NCI-H69 (cell line): ENCODE results near the gene ANAPC2.

Experiments
- DNase-seq: peaks from one replicate; lab custom pipeline; 2025; lab: John Stamatoyannopoulos, UW

ANAPC2 gene

DNA sequence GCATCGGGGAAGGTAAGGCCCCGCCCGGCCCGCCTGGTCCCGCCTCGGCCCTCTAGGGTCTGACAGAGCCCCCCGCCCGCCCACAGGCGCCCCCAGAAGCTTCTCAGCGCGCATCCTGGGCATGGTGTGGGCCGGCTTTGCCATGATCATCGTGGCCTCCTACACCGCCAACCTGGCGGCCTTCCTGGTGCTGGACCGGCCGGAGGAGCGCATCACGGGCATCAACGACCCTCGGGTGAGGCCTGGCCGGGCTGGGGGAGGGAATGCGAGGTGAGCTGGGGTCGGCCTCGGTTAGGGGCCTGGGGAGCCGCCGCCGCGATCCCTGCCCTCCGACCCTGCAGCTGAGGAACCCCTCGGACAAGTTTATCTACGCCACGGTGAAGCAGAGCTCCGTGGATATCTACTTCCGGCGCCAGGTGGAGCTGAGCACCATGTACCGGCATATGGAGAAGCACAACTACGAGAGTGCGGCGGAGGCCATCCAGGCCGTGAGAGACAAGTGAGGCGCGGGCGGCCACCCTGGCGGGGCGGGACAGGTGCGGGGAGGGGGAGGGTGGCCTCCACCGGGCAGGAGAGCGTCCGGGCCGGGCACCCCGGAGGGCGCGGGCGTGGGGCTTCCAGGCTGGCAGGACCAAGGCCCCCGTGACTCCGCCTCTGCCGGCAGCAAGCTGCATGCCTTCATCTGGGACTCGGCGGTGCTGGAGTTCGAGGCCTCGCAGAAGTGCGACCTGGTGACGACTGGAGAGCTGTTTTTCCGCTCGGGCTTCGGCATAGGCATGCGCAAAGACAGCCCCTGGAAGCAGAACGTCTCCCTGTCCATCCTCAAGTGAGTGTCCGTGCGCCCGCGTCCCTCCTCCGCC lies 25.6 kb downstream of the ANAPC2 start:
- peak; percentile 74 for DNase-seq

DNA sequence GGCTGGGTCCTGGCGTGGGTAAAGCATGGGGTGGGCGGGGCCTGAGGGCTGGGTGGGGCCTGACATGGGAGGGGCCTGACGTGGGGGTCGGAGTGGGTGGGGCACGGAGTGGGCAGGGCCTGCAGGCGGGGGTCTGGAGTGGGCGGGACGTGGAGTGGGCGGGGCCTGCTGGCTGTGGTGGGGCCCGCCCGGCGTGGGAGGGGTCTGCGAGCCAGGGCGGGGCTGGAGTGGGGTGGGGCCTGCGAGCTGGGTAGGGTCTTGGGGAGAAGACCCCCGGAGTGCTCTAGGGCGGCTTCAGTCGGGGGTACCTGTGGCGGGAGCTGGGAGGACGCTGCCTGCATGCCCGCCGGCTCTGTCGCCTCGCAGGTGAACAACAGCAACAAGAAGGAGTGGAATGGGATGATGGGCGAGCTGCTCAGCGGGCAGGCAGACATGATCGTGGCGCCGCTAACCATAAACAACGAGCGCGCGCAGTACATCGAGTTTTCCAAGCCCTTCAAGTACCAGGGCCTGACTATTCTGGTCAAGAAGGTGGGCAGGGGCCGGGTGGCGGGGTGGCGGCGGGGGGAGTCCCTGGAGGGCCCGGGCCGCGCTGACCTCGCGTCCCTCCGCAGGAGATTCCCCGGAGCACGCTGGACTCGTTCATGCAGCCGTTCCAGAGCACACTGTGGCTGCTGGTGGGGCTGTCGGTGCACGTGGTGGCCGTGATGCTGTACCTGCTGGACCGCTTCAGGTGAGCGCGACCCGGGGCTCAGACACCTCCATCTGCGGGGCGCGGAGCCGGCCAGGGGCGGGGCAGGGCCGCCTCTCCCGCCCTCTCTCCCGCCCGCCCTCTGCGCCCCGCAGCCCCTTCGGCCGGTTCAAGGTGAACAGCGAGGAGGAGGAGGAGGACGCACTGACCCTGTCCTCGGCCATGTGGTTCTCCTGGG lies 26.5 kb downstream of the ANAPC2 start:
- peak; percentile 83 for DNase-seq

DNA sequence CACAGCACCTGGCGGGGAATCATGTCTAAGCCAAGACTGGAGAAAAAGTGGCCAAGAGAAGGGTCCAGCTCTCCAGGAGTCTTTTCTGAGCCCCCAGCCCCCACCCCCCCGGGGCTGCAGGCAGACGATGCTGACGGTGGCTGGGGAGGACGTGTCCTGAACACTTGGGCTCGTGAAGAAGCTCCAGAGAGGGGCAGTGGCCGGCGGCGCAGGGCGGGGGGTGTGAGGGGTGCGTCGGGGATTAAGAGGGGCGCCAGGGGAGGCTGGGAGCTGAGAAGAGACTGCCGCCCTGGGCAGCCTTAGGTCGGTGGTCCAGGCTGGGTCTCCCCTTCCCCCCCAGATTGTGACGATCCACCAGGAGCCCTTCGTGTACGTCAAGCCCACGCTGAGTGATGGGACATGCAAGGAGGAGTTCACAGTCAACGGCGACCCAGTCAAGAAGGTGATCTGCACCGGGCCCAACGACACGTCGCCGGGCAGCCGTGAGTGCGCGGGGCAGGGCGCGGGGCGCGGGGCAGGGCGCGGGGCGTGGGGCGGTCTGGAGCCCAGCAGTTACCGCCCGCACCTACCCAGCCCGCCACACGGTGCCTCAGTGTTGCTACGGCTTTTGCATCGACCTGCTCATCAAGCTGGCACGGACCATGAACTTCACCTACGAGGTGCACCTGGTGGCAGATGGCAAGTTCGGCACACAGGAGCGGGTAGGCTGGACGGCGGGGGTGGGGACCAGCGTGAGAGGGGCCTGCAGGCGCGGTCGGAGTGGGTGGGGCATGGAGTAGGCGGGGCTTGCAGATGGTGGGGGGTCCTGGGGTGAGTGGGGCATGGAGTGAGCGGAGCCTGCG lies 27.4 kb downstream of the ANAPC2 start:
- DNase-seq = peak; percentile 93

DNA sequence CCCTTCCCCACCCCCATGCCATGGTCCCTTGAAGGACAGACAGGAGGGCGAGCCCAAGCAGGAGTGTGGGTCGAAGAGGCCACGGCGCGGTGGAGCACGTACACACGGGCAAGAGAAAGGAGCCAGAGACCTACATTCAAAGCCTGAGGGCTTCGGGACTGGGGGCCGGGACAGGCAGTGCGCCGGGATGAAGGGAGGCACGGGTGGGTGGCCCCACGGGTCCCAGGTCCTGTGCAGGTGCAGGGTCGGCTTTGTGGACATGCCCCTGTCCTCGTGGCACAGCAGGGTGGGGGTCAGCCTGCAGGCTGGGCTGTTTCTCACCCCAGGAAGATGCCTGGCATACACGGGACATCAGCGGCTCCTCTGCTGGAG lies 28.3 kb downstream of the ANAPC2 start:
- DNase-seq = no peak

DNA sequence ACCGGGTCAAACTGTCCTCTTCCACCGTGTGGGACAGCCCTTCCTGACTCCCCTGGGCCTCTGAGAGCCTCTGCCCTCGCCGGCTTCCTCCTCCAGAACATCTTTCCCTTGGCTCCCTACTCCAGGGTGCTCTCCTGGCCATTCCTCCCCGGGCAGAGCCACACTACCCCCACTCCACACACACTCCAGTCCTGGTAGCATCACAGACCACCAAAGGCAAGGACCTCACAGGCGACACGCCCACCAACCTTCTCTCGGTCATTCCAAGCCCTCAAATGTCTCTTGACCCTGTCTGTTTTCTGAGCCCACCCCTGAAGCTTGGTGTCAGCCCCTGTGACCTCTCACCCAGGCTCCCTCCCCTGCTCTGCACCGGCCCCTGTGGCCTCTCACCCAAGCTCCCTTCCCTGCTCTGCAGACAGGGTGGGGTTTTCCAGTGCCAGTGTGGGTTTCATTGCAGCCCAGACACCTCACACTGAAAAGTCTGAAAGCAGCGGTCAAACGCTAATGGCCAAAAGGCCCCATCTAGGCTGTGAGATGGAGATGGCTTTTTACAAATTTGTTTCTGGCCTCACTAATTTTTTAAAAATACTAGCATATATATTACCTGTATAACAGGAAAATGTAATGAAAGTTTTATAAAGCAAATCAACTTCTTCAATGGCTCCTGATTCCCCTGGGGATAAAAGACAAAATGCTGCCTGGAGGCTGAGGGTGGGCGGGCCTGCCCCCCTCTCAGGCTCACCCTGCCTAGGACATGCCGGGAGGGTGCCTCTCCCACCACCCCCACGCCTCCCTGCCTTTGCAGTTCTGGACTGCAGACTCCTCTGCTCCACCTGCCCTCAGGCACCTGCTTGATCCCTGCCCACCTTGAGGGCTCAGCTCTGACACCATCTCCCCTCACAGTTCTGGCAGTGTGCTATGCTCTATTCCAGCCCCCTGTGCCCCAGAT lies 29.0 kb downstream of the ANAPC2 start:
- DNase-seq = no peak

DNA sequence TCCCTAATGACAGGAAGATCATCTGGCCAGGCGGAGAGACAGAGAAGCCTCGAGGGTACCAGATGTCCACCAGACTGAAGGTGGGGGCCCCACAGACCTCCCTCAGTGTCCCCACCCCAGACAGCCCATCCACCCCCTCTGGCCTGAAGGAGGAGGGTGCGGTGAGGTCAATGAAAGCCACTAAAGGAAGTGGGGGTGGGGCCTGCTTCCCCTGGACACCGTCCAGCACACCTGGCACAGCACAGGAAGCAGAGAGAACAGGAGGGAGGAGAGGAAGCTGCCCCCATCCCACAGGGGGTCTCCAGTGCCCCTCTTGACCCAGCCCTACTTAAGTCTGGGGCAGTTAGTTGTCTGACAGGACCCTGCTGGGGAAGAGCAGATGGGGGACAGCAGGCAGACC lies 29.7 kb downstream of the ANAPC2 start:
- peak; percentile 72 for DNase-seq

DNA sequence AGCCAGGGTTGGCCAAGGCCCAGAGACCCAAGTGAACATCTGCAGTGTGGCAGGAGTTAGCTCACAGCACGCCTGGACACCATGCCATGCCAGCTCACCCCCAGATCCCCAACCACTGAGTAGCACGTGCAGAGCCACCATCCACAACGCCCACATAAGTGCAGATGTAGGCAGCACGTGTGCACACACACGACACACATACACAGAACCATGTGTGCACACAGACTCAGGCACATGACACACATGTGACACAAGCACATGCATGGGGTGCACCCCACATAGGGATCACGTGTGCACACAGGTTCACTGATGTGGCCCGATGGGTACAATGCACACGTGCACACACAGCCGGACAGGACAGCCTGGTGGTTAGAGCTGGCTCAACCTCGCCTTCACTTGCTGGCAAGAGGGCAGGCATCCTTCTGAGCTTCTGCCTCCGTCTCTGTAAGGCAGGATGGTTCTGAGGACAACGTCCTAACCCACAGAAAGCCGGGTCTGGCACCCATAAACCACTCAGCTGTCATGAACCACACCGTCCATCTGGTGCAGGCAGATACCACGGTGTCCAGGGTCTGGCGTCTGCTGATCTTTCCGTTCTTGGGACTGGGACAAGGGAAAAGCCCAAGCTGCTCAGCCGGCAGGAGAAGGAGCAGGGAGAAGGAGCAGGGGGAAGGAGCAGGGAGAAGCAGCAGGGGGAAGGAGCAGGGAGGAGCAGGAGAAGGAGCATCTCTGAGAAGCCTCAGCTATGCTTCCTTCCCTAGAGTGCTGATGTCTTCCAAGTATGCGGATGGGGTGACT lies 30.5 kb downstream of the ANAPC2 start:
- no peak for DNase-seq

DNA sequence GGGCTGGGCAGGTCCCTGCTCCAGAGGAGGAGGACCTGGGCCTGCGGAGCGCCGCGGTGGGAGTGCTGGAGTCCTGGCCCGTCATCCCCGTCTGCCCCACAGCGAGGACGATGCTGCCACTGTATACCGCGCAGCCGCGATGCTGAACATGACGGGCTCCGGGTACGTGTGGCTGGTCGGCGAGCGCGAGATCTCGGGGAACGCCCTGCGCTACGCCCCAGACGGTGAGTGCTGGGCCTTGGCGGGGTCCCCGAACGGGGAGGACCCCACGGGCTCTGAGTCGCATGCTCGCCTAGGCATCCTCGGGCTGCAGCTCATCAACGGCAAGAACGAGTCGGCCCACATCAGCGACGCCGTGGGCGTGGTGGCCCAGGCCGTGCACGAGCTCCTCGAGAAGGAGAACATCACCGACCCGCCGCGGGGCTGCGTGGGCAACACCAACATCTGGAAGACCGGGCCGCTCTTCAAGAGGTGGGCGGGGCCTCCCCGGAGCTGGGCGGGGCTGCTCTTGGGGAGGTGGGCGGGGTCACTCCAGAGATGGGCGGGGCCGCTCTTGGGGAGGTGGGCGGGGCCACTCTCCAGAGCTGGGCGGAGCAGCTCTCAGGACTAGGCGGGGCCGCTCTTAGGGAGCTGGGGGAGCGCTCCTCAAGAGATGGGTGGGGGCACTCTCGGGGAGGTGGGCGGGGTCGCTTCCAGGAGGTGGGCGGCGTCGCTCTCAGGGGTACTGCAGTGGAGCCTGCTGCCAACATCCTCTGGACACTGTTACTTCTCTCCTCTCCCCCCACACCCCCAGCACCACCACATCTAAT lies 31.6 kb downstream of the ANAPC2 start:
- DNase-seq = peak; percentile 78

DNA sequence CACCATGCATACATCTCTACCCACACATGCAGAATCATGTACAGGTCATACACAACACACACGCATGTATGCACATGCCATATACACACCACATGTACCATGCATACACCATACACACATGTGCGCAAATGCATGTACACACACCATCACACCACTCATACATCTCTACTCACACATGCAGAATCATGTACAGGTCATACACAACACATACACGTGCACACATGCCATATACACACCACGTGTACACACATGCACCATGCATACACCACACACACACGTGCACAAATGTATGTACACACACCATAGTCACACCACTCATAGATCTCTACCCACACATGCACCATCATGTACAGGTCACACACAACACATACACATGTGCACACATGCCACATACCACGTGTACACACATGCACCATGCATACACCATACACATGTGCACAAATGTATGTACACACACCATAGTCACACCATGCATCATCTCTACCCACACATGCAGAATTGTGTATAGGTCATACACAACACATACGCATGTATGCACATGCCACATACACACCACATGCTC lies 35.4 kb downstream of the ANAPC2 start:
- DNase-seq = no peak

DNA sequence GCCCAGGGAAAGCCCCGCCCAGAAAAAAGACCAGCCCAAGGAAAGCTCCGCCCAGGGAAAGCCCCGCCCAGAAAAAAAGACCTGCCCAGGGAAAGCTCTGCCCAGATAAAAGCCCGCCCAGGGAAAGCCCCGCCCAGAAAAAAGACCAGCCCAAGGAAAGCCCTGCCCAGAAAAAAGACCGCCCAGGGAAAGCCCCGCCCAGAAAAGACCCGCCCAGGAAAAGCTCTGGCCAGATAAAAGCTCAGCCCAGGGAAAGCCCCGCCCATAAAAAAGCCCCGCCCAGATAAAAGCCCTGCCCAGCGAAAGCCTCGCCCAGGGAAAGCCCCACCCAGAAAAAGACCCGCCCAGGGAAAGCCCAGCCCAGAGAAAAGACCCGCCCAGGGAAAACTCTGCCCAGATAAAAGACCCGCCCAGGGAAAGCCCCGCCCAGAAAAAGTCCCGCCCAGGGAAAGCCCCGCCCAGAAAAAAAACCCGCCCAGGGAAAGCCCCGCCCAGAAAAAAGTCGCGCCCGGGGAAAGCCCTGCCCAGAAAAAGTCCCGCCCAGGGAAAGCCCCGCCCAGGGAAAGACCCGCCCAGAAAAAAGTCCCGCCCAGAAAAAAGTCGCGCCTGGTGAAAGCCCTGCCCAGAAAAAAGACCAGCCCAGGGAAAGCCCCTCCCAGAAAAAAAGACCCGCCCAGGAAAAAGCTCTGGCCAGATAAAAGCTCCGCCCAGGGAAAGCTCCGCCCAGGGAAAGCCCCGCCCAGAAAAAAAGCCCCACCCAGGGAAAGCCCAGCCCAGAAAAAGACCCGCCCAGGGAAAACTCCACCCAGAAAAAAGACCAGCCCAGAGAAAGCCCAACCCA lies 37.5 kb downstream of the ANAPC2 start:
- peak; percentile 93 for DNase-seq

DNA sequence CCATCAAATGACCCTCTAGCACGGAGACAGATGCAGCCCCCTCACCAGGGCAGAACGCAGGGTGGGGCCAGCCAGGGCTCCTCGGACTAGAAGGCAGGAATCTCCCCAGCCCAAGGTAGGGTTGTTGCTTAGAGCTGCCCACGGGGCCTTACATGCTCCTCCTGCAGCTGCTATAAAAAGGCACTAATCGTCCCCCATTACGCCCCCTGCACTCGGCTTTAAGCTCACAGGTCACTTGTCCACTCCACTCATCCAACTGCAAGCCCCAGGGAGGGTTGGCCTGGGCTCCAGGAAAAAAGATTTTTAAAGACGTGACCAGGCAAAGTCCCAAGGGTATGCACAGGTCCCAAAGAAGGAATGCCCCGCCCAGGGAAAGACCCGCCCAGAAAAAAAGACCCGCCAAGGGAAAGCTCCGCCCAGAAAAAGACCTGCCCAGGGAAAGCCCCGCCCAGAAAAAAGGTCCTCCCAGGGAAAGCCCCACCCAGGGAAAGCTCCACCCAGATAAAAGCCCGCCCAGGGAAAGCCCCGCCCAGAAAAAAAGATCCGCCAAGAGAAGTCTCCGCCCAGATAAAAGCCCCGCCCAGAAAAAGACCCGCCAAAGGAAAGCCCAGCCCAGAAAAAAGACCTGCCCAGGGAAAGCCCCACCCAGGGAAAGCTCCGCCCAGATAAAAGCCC lies 38.3 kb downstream of the ANAPC2 start:
- DNase-seq = peak; percentile 93

DNA sequence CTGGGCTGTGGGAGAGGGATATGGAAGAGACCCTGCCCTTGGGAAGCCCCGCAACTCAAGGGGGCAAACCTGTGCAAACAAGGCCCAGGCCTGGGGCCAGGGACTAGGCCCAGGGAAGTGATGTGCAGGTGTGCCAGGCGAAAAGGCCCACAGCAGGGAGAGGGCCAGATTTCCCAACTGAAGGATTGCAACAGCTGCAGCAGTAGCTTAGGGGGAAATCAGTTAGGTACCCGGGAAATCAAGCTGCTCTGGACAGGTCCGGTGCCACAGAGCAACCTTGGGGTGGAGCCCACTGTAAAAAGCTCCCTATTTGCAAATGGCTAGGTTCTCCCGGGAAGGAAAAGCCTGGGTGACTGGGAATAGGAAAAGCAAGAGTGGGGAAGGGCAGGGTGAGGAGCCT lies 39.0 kb downstream of the ANAPC2 start:
- no peak for DNase-seq

DNA sequence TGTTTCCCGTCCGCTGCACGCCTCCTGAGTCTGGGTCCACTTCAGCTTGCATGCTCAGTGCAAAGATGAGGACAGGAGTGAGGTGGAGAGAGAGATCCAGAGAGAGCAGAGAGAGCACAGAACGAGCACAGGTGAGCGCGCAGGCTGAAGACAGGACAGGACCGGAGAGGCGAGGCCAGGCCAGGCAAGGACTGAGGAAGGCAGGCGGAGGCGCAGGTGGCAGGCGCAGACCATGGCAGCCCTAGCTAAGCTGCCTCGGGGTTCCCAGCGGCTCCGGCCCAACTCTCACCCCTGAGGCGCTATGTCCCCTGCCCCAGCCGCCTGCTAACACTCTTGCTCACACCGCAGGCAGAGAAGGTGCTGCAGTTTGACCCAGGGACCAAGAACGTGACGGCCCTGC lies 39.7 kb downstream of the ANAPC2 start:
- DNase-seq = no peak

DNA sequence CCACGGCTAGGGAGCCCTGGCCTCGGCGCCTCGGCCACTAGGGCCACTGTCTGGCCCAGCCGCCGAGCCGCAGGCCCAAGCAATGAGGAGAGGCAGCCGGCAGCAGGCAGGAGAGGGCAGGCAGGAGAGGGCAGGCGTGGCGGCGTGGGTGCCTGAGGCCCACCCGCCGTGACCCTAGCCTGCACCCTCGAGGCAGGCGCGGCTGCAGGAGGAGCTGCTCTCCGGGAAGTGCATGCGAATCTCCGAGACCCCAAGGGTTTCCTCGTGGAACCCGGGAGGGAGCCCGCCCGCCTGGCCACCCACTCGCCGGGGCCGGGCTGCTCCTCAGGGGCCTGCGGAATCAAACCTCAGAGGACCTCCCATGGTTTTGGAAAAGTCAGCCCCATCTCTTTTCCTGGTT lies 40.1 kb downstream of the ANAPC2 start:
- DNase-seq = no peak

DNA sequence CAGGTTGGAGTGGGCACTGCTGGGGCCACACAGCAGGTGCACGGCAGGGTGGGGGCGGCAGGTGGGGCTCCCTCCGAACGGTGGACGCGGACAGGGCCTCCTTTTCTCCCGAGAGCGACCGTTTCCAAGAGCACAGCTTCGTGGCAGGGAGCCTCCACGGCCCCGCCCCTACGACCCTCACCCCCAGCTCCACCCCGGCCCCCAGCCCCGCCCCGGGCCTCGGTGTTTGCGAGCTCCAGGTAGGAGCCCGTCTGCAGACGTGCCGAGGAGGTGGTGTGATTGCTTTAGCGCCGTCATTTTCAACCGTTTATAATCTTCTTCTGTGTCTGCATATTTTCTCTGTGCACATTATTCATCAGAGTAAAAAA lies 40.6 kb downstream of the ANAPC2 start:
- no peak for DNase-seq

DNA sequence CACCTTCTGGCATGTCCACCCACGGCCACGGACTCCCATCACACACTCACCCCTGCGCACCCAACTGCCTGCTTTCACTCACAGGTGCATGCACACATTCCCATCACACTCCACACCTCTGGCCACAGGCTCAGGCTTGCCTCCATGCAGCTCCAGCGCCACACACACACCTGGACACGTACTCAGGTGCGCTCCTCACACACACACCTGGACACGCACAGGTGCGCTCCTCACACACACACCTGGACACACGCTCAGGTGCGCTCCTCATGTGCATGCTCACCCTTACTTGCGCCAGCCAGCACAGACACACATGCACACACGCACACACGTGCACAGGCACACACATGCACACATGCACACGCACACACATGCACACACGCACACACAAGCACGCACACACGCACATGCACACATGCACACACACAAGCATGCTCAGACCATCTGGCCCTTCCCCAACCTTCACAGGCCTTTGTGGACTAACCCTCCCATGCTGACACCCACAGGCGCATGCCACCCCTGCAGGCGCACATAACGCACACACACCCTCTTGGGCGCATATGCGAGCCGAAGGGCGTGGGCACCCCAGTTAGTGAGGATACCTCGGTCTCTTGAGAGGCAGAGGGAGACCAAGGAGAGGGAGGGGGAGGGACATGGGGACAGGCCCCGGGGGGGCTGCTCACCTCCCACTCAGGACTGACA lies 41.1 kb downstream of the ANAPC2 start:
- DNase-seq = no peak

DNA sequence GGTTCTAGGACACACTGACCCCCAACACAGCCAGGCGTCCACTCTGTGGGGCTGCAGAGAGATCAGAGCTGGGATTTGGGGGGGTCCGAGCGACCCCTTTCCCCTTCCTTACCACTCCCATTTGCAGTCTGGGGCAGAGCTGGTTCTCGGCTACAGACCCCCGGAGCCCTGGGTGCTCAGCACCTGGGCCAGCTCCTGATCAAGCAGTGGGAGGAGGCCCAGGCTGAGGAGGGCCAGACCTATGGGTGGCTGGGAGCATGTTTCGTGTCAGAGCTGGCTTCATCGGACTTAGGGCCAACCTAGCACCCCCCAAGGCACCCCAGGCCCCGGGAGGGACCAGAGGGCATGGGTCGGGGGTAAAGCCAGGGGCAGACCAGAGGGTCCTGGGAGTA lies 41.8 kb downstream of the ANAPC2 start:
- DNase-seq = no peak
